HCT116 (cell line): Measurements from ENCODE around the gene NEK9. TPM values are rescaled to one million over a fixed set of nuclear protein-coding genes. Genes with fewer than 3 reads are reported as not detected.

ENCODE experiments used
- ATAC-seq: fragments of 200-7000 bp; cut with Tn5 transposase; 2 replicates; pipeline ENCODE4 v1.9.1; 2020; ENCODE audit warnings: mild to moderate bottlenecking, moderate library complexity
- BruUV-seq: library from RNA; stranded (reverse); fragments of 400-500 nt; replicated peaks from 2 replicates; lab custom pipeline; 2021; lab: Mats Ljungman, UMichigan
- CTCF ChIA-PET: fragments of 300-600 bp; sonication (Branson Sonifier 250); formaldehyde crosslinking; loops from one replicate; lab custom pipeline; 2021; ENCODE audit warnings: antibody characterized with exemption; lab: Charles Lee
- POLR2A ChIA-PET: fragments of 300-600, 350-600 bp; sonication (Branson Sonifier 250); formaldehyde crosslinking; loops from one replicate; lab custom pipeline; 2021; ENCODE audit warnings: antibody characterized with exemption; lab: Charles Lee
- RAD21 ChIA-PET, 2 experiments: fragments of 300-600 bp; sonication (Branson Sonifier 250); formaldehyde crosslinking; loops; one replicate each; lab custom pipeline; 2023; ENCODE audit warnings: low total read pairs in 2 of 2; ENCODE audit not compliant: uncharacterized antibody in 2 of 2, unreplicated experiment in 2 of 2, low non-redundant PET in 1 of 2; lab: Charles Lee
- DNase-seq: peaks from one replicate; pipeline ENCODE4 v3.0.0-alpha.2; 2010; ENCODE audit warnings: low read depth, low spot score
- H2AFZ ChIP-seq: fragments of 200-600 bp; shearing (Covaris generic), sonication (generic); 2 replicates; pipeline ENCODE4 v1.6.1; 2017; ENCODE audit warnings: low read depth, mixed run types, mixed read lengths, antibody characterized with exemption, low read length; ENCODE audit not compliant: poor library complexity, severe bottlenecking
- H3K27ac ChIP-seq: 2 replicates; pipeline ENCODE4 v1.5.1; 2012; ENCODE audit warnings: low read depth, low read length
- H3K27me3 ChIP-seq: fragments of 200-600 bp; sonication (generic); 2 replicates; pipeline ENCODE4 v1.6.1; 2016; ENCODE audit warnings: mixed run types, low read length, mixed read lengths; ENCODE audit not compliant: insufficient read depth
- H3K36me3 ChIP-seq, 2 experiments: fragments of 200-500 bp in 1 of 2; fragments of 200-600 bp in 1 of 2; sonication (Bioruptor generic) in 1 of 2; sonication (generic) in 1 of 2; 2 replicates each; pipeline versions ENCODE4 v1.5.1 to v1.6.1; 2014 to 2016; ENCODE audit warnings: low read length in 2 of 2, inconsistent platforms in 1 of 2, mixed read lengths in 1 of 2, mixed run types in 1 of 2; ENCODE audit not compliant: insufficient read depth in 2 of 2, control insufficient read depth in 1 of 2
- H3K4me1 ChIP-seq, 2 experiments: fragments of 200-600 bp in 1 of 2; sonication (generic) in 1 of 2; 2 replicates each; pipeline versions ENCODE4 v1.5.1 to v1.6.1; 2012 to 2017; ENCODE audit warnings: low read length in 2 of 2, inconsistent platforms in 1 of 2, mild to moderate bottlenecking in 1 of 2, mixed read lengths in 1 of 2, mixed run types in 1 of 2, moderate library complexity in 1 of 2; ENCODE audit not compliant: insufficient read depth in 2 of 2, control insufficient read depth in 1 of 2
- H3K4me2 ChIP-seq: fragments of 200-600 bp; sonication (generic); 2 replicates; pipeline ENCODE4 v1.6.1; 2017; ENCODE audit warnings: mixed run types, low read length, mixed read lengths
- H3K4me3 ChIP-seq, 2 experiments: fragments of 200-600 bp in 1 of 2; sonication (generic) in 1 of 2; replicated peaks in 1 of 2; 2 replicates each; pipeline ENCODE4 v1.5.1; 2011 to 2016; ENCODE audit warnings: low read length in 2 of 2, control low read depth in 1 of 2, low read depth in 1 of 2, mild to moderate bottlenecking in 1 of 2, mixed read lengths in 1 of 2, mixed run types in 1 of 2
- H3K79me2 ChIP-seq: fragments of 200-600 bp; sonication (generic); 2 replicates; pipeline ENCODE4 v1.6.1; 2017; ENCODE audit warnings: mild to moderate bottlenecking, mixed run types, low read length, moderate library complexity, mixed read lengths; ENCODE audit not compliant: insufficient read depth
- H3K9ac ChIP-seq: fragments of 200-600 bp; sonication (generic); 2 replicates; pipeline ENCODE4 v1.6.1; 2016; ENCODE audit warnings: low read length, mixed read lengths
- H3K9me2 ChIP-seq: fragments of 200-600 bp; sonication (generic), shearing (Covaris generic); 2 replicates; pipeline ENCODE4 v1.6.1; 2017; ENCODE audit warnings: mixed run types, mild to moderate bottlenecking, moderate library complexity; ENCODE audit not compliant: insufficient read depth
- H3K9me3 ChIP-seq, 2 experiments: fragments of 200-500 bp in 1 of 2; fragments of 200-600 bp in 1 of 2; sonication (Bioruptor generic) in 1 of 2; sonication (generic) in 1 of 2; 2 replicates each; pipeline ENCODE4 v1.6.1; 2014 to 2017; ENCODE audit warnings: low read length in 2 of 2, mixed read lengths in 2 of 2, inconsistent platforms in 1 of 2, low read depth in 1 of 2, mild to moderate bottlenecking in 1 of 2, mixed run types in 1 of 2, moderate library complexity in 1 of 2; ENCODE audit not compliant: control insufficient read depth in 1 of 2, insufficient read depth in 1 of 2
- H4K20me1 ChIP-seq: fragments of 200-600 bp; sonication (generic), shearing (Covaris generic); 2 replicates; pipeline ENCODE4 v1.6.1; 2017; ENCODE audit warnings: mixed run types, mild to moderate bottlenecking, moderate library complexity; ENCODE audit not compliant: insufficient read depth
- ATF3 ChIP-seq: IDR thresholded peaks from 2 replicates; pipeline ENCODE4 v1.6.1; 2012
- CTCF ChIP-seq, 3 experiments: fragments of 200-600 bp in 1 of 3; sonication (generic) in 1 of 3; IDR thresholded peaks in 2 of 3; conservative IDR thresholded peaks in 1 of 3; 2 replicates each; pipeline ENCODE4 v1.5.1; 2012 to 2017; ENCODE audit warnings: low read depth in 2 of 3, low read length in 2 of 3, antibody characterized with exemption in 1 of 3, borderline replicate concordance in 1 of 3, control low read depth in 1 of 3, mild to moderate bottlenecking in 1 of 3, mixed read lengths in 1 of 3, mixed run types in 1 of 3, moderate library complexity in 1 of 3; ENCODE audit not compliant: insufficient read depth in 1 of 3
- EGR1 ChIP-seq: IDR thresholded peaks from 2 replicates; pipeline ENCODE4 v1.6.1; 2012; ENCODE audit warnings: low read depth
- ELF1 ChIP-seq: IDR thresholded peaks from 2 replicates; pipeline ENCODE4 v1.6.1; 2012; ENCODE audit warnings: low read depth, borderline replicate concordance
- EZH2phosphoT487 ChIP-seq: fragments of 200-600 bp; IDR thresholded peaks from 2 replicates; pipeline ENCODE4 v1.6.1; 2018; ENCODE audit warnings: antibody characterized with exemption, borderline replicate concordance
- JUND ChIP-seq: IDR thresholded peaks from 2 replicates; pipeline ENCODE4 v1.6.1; 2012
- POLR2A ChIP-seq: IDR thresholded peaks from 2 replicates; pipeline ENCODE4 v1.7.0; 2011; ENCODE audit warnings: borderline replicate concordance; ENCODE audit not compliant: insufficient read depth, insufficient read length; ENCODE audit errors: extremely low read depth
- POLR2AphosphoS5 ChIP-seq: IDR thresholded peaks from 2 replicates; pipeline ENCODE4 v1.6.1; 2011; ENCODE audit warnings: mild to moderate bottlenecking, low read depth, low read length, moderate library complexity
- RAD21 ChIP-seq: IDR thresholded peaks from 2 replicates; pipeline ENCODE4 v1.6.1; 2012; ENCODE audit warnings: low read depth, mild to moderate bottlenecking
- SIN3A ChIP-seq: IDR thresholded peaks from 2 replicates; pipeline ENCODE4 v1.6.1; 2012; ENCODE audit warnings: low read depth
- SRF ChIP-seq: IDR thresholded peaks from 2 replicates; pipeline ENCODE4 v1.6.1; 2012; ENCODE audit warnings: low read depth
- ZBTB33 ChIP-seq: IDR thresholded peaks from 2 replicates; pipeline ENCODE4 v1.6.1; 2011; ENCODE audit warnings: mild to moderate bottlenecking, low read length, moderate library complexity; ENCODE audit not compliant: insufficient replicate concordance; ENCODE audit errors: extremely low read depth
- ZFX ChIP-seq: fragments of 450-650 bp; IDR thresholded peaks from 2 replicates; pipeline ENCODE4 v1.6.1; 2017
- ZNF274 ChIP-seq: fragments of 200-500 bp; sonication (Bioruptor generic); IDR thresholded peaks from 2 replicates; pipeline ENCODE4 v1.6.1; 2014; ENCODE audit warnings: mild to moderate bottlenecking, low read depth, low read length, inconsistent platforms
- intact Hi-C: fragments of 100-400 bp; cut with micrococcal nuclease; formaldehyde crosslinking; loops from 2 replicates; pipeline ENCODE4 v1.10.0; 2022
- total RNA-seq: library from RNA; stranded (reverse); gene quantifications from one replicate; pipeline ENCODE4 v1.2.1, GENCODE V29; 2021; ENCODE audit not compliant: unreplicated experiment

NEK9 gene
- total RNA-seq, 1 experiment from 2014 or later, result 64.4 TPM

GRCh38 chr14:75032939-75033338 is 93.9 kb downstream of the NEK9 start:
- Histone ChIP-seq H3K79me2 (no peaks in the 10 kb centered on the region), H3K9me3 (no peaks in the 10 kb centered on the region), H3K36me3 (peaks cover 0 to 6% of the 10 kb centered on the region in 2 experiments; a peak in 3 of 4 replicates), H3K9ac (no peak overlapping the region), H2AFZ (no peak overlapping the region), H3K4me3 (no peak overlapping the region), H4K20me1 (no peaks in the 10 kb centered on the region; the same call in 1 of the 2 replicates), H3K27ac (no peak overlapping the region), H3K9me2 (no peaks in the 10 kb centered on the region), H3K4me1 (no peaks in the 10 kb centered on the region), H3K27me3 (no peaks in the 10 kb centered on the region), H3K4me2 (no peak overlapping the region)
- intact Hi-C loops, result no loop called here
- no TSS peak for BruUV-seq
- ChIA-PET CTCF (no interaction called here), RAD21 (no interaction called here), POLR2A (no interaction called here)
- TF ChIP-seq ZBTB33, result no peak
- DNase-seq (no peak), ATAC-seq (no peak)

GRCh38 chr14:75030147-75030546 is 96.7 kb downstream of the NEK9 start:
- Histone ChIP-seq H3K4me1 (no peaks in the 10 kb centered on the region), H3K27me3 (no peaks in the 10 kb centered on the region), H3K9ac (no peak overlapping the region), H3K9me3 (no peaks in the 10 kb centered on the region), H4K20me1 (no peaks in the 10 kb centered on the region; the same call in 1 of the 2 replicates), H3K9me2 (no peaks in the 10 kb centered on the region), H3K27ac (no peak overlapping the region), H3K79me2 (no peaks in the 10 kb centered on the region), H3K4me3 (no peak overlapping the region), H3K4me2 (no peak overlapping the region), H2AFZ (no peak overlapping the region), H3K36me3 (peaks cover 0 to 10% of the 10 kb centered on the region in 2 experiments; a peak in 3 of 4 replicates)
- ChIA-PET POLR2A (no interaction called here), RAD21 (interaction anchor here in 1 of 2 experiments (0.6 kb wide), 1 partner anchor 21 kb away, joined by 3 read pairs; no protein-coding TSS in a partner anchor), CTCF (no interaction called here)
- intact Hi-C loops, result no loop called here
- BruUV-seq, result no TSS peak
- ATAC-seq (no peak), DNase-seq (no peak)
- TF ChIP-seq SIN3A (no peak), ELF1 (no peak), ATF3 (no peak), POLR2A (no peak), POLR2AphosphoS5 (no peak), RAD21 (no peak), ZNF274 (no peak), EGR1 (no peak), JUND (no peak), ZFX (no peak), SRF (no peak), EZH2phosphoT487 (no peak), CTCF (IDR thresholded peaks at IDR 0.05 in 2 of 3, conservative IDR thresholded peaks at IDR 0.05 in 1 of 3; ENCODE audit: borderline replicate concordance in 1 of 3, insufficient read depth in 1 of 3, low read depth in 2 of 3, low read length in 2 of 3) (no peak)
